Measurements from ENCODE around the gene SMG6. TPM values are rescaled to one million over a fixed set of nuclear protein-coding genes. Genes with fewer than 3 reads are reported as not detected.

Gene SMG6
- total and polyA plus RNA-seq, 2 experiments from 2014 or later = 16.8 to 63.1 TPM

DNA sequence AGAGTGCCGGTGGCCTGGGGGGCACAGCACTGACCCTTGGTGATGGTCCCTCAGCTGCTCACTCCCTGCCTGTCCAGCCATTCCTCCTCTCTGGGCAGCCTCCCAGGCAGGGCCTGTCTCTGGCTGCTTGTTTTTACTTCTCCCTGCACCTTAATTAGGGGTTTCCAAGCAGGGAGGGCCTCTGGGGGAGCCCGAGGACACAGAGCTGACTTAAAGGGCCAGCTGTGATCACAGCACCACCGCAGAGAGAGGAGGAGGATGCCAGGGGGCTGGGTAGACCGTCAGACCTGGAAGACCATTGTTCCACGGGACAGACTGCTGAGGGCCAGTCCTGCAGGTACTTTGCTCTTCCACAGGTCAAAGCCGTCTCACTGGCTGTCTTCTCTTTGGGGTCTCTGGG is 274.8 kb downstream of the SMG6 start:
- no peaks in the 10 kb centered on the region for H3K36me3 ChIP-seq (ENCODE audit: low read depth)
- H3K9me2 ChIP-seq (ENCODE audit: insufficient read depth) = no peaks in the 10 kb centered on the region
- no peaks in the 10 kb centered on the region for H3K9me3 ChIP-seq (ENCODE audit: low read depth)
- 49 to 51% methylated on average over 6 of the region's 6 CpGs for WGBS, 2 experiments (ENCODE audit: low coverage in 1 of 2, low lambda C conversion rate in 2 of 2, missing lambda C conversion rate in 2 of 2)
- in situ Hi-C loops (cut with MboI) = loop anchor here (5.0 kb wide), 1 partner anchor 121 kb away; no protein-coding TSS in a partner anchor
- H3K79me2 ChIP-seq (ENCODE audit: insufficient read depth) = peaks cover 19% of the 10 kb centered on the region
- H3K9ac ChIP-seq = no peak overlapping the region
- no peak for DNase-seq
- H3K4me1 ChIP-seq (ENCODE audit: insufficient read depth) = peaks cover 22% of the 10 kb centered on the region
- H3K27me3 ChIP-seq (replicated peaks; ENCODE audit: insufficient read depth) = no peaks in the 10 kb centered on the region; the same call in 1 of the 2 replicates
- H2AFZ ChIP-seq = no peak overlapping the region
- TF ChIP-seq EZH2phosphoT487 (IDR thresholded peaks at IDR 0.05; ENCODE audit: insufficient read depth, low read depth) (no peak), EZH2 (IDR thresholded peaks at IDR 0.05; ENCODE audit: insufficient read depth, poor library complexity, severe bottlenecking) (no peak)
- H3K4me3 ChIP-seq = no peak overlapping the region
- no peak overlapping the region for H3K27ac ChIP-seq
- no peaks in the 10 kb centered on the region for H4K20me1 ChIP-seq (ENCODE audit: insufficient read depth)
- H3K4me2 ChIP-seq (ENCODE audit: unreplicated experiment) = no peak overlapping the region
- peaks cover 9% of the 10 kb centered on the region; the same call in 1 of the 2 replicates for H3F3A ChIP-seq (ENCODE audit: insufficient read depth)

GRCh38 chr17:2028234-2028614 is 275.4 kb downstream of the SMG6 start:
- 0 out of 2 replicates have a peak, but pooled peaks cover 4% of the 10 kb centered on the region for H3F3A ChIP-seq (ENCODE audit: insufficient read depth)
- H3K27me3 ChIP-seq (replicated peaks; ENCODE audit: insufficient read depth) = no peaks in the 10 kb centered on the region; the same call in 1 of the 2 replicates
- H3K4me2 ChIP-seq (ENCODE audit: unreplicated experiment) = no peak overlapping the region
- in situ Hi-C loops (cut with MboI) = loop anchor here (5.0 kb wide), 1 partner anchor 121 kb away; no protein-coding TSS in a partner anchor
- no peak overlapping the region for H3K9ac ChIP-seq
- no peaks in the 10 kb centered on the region for H3K9me3 ChIP-seq (ENCODE audit: low read depth)
- WGBS, 2 experiments (ENCODE audit: low coverage in 1 of 2, low lambda C conversion rate in 2 of 2, missing lambda C conversion rate in 2 of 2) = 58 to 65% methylated on average over 5 of the region's 5 CpGs
- H3K4me3 ChIP-seq = no peak overlapping the region
- H3K9me2 ChIP-seq (ENCODE audit: insufficient read depth) = no peaks in the 10 kb centered on the region
- H3K27ac ChIP-seq = no peak overlapping the region
- no peak for DNase-seq
- no peak overlapping the region for H2AFZ ChIP-seq
- peaks cover 19% of the 10 kb centered on the region for H3K79me2 ChIP-seq (ENCODE audit: insufficient read depth)
- H3K36me3 ChIP-seq (ENCODE audit: low read depth) = no peaks in the 10 kb centered on the region
- TF ChIP-seq EZH2phosphoT487 (IDR thresholded peaks at IDR 0.05; ENCODE audit: insufficient read depth, low read depth) (no peak), EZH2 (IDR thresholded peaks at IDR 0.05; ENCODE audit: insufficient read depth, poor library complexity, severe bottlenecking) (no peak)
- no peaks in the 10 kb centered on the region for H4K20me1 ChIP-seq (ENCODE audit: insufficient read depth)
- H3K4me1 ChIP-seq (ENCODE audit: insufficient read depth) = peaks cover 17% of the 10 kb centered on the region

GRCh38 chr17:2027528-2028233 is 275.9 kb downstream of the SMG6 start:
- Histone ChIP-seq H3K36me3 (ENCODE audit: low read depth) (no peaks in the 10 kb centered on the region), H3K4me3 (no peak overlapping the region), H3K9ac (no peak overlapping the region), H3K9me2 (ENCODE audit: insufficient read depth) (no peaks in the 10 kb centered on the region), H2AFZ (no peak overlapping the region), H3K79me2 (ENCODE audit: insufficient read depth) (peaks cover 19% of the 10 kb centered on the region), H3K9me3 (ENCODE audit: low read depth) (no peaks in the 10 kb centered on the region), H3K4me2 (ENCODE audit: unreplicated experiment) (no peak overlapping the region), H3K4me1 (ENCODE audit: insufficient read depth) (peaks cover 12% of the 10 kb centered on the region), H4K20me1 (ENCODE audit: insufficient read depth) (no peaks in the 10 kb centered on the region), H3K27me3 (replicated peaks; ENCODE audit: insufficient read depth) (no peaks in the 10 kb centered on the region; the same call in 1 of the 2 replicates), H3K27ac (no peak overlapping the region), H3F3A (ENCODE audit: insufficient read depth) (no peaks in the 10 kb centered on the region)
- 62 to 67% methylated on average over 11 of the region's 11 CpGs for WGBS, 2 experiments (ENCODE audit: low coverage in 1 of 2, low lambda C conversion rate in 2 of 2, missing lambda C conversion rate in 2 of 2)
- TF ChIP-seq EZH2 (IDR thresholded peaks at IDR 0.05; ENCODE audit: insufficient read depth, poor library complexity, severe bottlenecking) (no peak), EZH2phosphoT487 (IDR thresholded peaks at IDR 0.05; ENCODE audit: insufficient read depth, low read depth) (no peak)
- in situ Hi-C loops (cut with MboI) = loop anchor here (5.0 kb wide), 1 partner anchor 120 kb away; no protein-coding TSS in a partner anchor
- no peak for DNase-seq

DNA sequence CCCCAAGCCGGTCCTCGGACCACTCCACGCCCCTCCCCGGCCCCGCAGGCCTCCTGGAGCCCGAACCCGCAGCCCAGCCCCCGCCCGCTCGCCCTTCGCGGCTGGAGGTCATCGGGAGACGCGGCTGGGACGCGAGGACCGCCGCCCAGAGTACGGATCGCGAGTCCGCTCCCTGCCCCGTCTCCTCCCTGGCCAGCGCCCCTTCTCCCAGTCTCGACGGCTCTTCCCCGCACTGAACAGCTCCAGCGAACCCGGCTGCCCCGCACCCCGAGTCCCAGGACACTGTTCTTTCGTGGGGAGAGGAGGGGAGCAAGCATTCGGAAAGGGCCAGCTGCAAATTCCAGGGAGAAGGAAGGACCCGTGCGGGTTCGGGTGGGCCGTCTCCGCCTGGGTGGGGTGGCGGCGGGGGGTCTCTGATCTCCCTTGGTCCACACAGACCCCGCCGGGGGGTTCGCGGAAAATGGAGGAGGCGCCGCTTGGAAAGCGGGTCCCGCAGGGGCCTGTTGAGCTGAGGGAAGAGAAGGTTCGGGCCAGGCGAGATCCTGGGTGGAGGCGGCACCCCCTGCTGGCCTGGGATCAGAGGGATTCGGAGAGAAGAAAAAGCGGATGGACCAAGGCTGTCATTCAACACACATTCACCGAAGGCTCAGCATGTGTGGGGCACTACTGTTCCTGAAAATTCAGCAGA is 277.8 kb downstream of the SMG6 start:
- Histone ChIP-seq H3K4me1 (ENCODE audit: insufficient read depth) (peaks cover under 1% of the 10 kb centered on the region; the same call in 1 of the 2 replicates), H3K27me3 (replicated peaks; ENCODE audit: insufficient read depth) (no peaks in the 10 kb centered on the region; the same call in 1 of the 2 replicates), H3K4me3 (peak overlapping the region; percentile 65), H3K9me3 (ENCODE audit: low read depth) (no peaks in the 10 kb centered on the region), H3K9me2 (ENCODE audit: insufficient read depth) (no peaks in the 10 kb centered on the region), H3K36me3 (ENCODE audit: low read depth) (no peaks in the 10 kb centered on the region), H3K79me2 (ENCODE audit: insufficient read depth) (peaks cover 1% of the 10 kb centered on the region), H3F3A (ENCODE audit: insufficient read depth) (no peaks in the 10 kb centered on the region), H3K9ac (peak overlapping the region; percentile 2; the same call in 1 of the 2 replicates), H2AFZ (peak overlapping the region; percentile 73), H4K20me1 (ENCODE audit: insufficient read depth) (no peaks in the 10 kb centered on the region), H3K27ac (no peak overlapping the region), H3K4me2 (ENCODE audit: unreplicated experiment) (peak overlapping the region; percentile 72)
- in situ Hi-C loops (cut with MboI) = loop anchor here (5.0 kb wide), 1 partner anchor 118 kb away; no protein-coding TSS in a partner anchor
- 1 to 2% methylated on average over 45 to 53 of the region's 55 CpGs for WGBS, 2 experiments (ENCODE audit: low coverage in 1 of 2, low lambda C conversion rate in 2 of 2, missing lambda C conversion rate in 2 of 2)
- DNase-seq = peak; percentile 80
- TF ChIP-seq EZH2phosphoT487 (IDR thresholded peaks at IDR 0.05; ENCODE audit: insufficient read depth, low read depth) (0 out of 2 replicates have a peak, but pooled peaks have one; percentile 46), EZH2 (IDR thresholded peaks at IDR 0.05; ENCODE audit: insufficient read depth, poor library complexity, severe bottlenecking) (peak; percentile 83)
